Measurements from ENCODE around the gene ERN1. TPM values are rescaled to one million over a fixed set of nuclear protein-coding genes. Genes with fewer than 3 reads are reported as not detected.
A peak's percentile ranks its signal among the peaks of the same experiment; 100 is the strongest.

The ERN1 gene
- total RNA-seq, 2 donors from 2014 or later: 9.0 to 13.7 TPM

DNA sequence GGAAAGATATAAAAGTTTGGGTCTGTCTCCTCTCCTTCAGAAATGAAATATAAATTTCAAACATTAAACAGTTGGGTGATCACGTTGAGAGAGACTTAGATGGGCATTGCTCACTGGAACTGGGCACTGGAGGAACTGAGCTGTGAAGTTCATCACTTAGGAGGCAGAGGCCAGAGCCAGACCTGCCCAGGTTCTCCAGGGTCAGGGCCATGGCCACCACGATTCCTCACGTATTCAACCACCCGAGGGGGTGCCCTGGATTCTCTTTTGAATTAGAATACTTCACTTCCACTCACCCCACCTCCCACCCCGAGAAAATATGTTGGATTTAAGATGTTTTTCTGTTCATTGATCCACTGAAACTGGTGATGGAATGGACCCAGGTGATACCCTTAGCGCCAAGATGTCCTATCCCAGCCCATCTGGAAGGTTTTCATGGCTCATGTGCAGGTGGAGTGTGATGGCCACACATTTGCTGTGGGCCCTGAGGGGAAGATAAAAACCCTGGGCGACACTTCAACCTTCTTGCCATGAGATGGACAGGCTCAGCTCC, 125.7 kb downstream of the ERN1 start:
- WGBS, 2 experiments (ENCODE audit: insufficient coverage in 1 of 2, insufficient read length in 1 of 2): 91 to 97% methylated on average over 4 to 7 of the region's 7 CpGs
- Mint-ChIP-seq H3K27me3 (ENCODE audit: insufficient read depth) (peaks cover 7% of the 10 kb centered on the region), H3K4me1 (no peaks in the 10 kb centered on the region), H3K4me3 (no peak overlapping the region), H3K27ac (no peak overlapping the region), H3K9me3 (no peaks in the 10 kb centered on the region), H3K36me3 (ENCODE audit: low read depth) (no peaks in the 10 kb centered on the region)
- Histone ChIP-seq H3K9me3 (ENCODE audit: control insufficient read depth, low read length) (no peaks in the 10 kb centered on the region), H3K9ac (ENCODE audit: extremely low read depth, low read length, poor library complexity, severe bottlenecking) (no peak overlapping the region), H3K36me3 (ENCODE audit: control insufficient read depth, insufficient read depth, low read length) (no peaks in the 10 kb centered on the region), H3K27ac (ENCODE audit: low read depth, low read length) (no peak overlapping the region), H3K27me3 (ENCODE audit: control insufficient read depth, insufficient read depth, low read length, poor library complexity, severe bottlenecking) (no peaks in the 10 kb centered on the region), H3K4me3 (ENCODE audit: low read length) (no peak overlapping the region), H3K4me1 (ENCODE audit: control insufficient read depth, insufficient read depth, low read length) (no peaks in the 10 kb centered on the region)
- TF ChIP-seq, protein P1, sequence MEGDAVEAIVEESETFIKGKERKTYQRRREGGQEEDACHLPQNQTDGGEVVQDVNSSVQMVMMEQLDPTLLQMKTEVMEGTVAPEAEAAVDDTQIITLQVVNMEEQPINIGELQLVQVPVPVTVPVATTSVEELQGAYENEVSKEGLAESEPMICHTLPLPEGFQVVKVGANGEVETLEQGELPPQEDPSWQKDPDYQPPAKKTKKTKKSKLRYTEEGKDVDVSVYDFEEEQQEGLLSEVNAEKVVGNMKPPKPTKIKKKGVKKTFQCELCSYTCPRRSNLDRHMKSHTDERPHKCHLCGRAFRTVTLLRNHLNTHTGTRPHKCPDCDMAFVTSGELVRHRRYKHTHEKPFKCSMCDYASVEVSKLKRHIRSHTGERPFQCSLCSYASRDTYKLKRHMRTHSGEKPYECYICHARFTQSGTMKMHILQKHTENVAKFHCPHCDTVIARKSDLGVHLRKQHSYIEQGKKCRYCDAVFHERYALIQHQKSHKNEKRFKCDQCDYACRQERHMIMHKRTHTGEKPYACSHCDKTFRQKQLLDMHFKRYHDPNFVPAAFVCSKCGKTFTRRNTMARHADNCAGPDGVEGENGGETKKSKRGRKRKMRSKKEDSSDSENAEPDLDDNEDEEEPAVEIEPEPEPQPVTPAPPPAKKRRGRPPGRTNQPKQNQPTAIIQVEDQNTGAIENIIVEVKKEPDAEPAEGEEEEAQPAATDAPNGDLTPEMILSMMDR (conservative IDR thresholded peaks at IDR 0.05): no peak
- DNase-seq: peak; percentile 29

DNA sequence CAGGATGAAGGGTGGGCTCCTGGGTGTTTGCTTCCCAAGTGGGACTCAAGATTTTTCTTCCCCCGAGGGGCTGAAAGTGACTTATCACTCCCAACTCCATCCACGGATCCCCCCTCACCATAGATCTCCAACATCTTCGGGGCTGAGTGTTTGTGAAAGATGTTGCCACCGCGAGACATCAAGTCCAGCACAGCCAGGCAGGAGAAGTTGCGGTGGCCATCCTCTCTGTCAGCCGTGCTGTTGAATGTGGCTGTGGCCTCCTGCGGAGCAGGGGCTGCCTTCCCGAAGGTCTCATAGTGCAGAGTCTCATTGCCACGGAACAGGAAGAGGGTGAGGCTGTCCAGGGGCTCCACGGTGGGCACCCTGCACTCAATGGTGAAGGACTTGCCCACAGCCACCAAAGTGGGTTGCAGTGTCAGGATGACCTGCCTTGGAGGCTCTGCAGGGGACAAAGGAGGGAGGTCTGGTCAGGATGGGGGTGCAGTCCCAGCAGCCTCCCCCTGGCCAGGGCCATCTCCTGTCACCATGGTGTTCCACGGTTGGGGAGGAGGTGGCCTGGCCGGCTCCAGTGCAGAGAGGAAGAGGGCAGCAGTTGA, 126.3 kb downstream of the ERN1 start:
- H3K9me3 Mint-ChIP-seq: no peaks in the 10 kb centered on the region
- 88 to 95% methylated on average over 8 to 13 of the region's 13 CpGs for WGBS, 2 experiments (ENCODE audit: insufficient coverage in 1 of 2, insufficient read length in 1 of 2)
- H3K9ac ChIP-seq (ENCODE audit: extremely low read depth, low read length, poor library complexity, severe bottlenecking): no peak overlapping the region
- no peaks in the 10 kb centered on the region for H3K36me3 Mint-ChIP-seq (ENCODE audit: low read depth)
- no peaks in the 10 kb centered on the region for H3K9me3 ChIP-seq (ENCODE audit: control insufficient read depth, low read length)
- TF ChIP-seq, protein P1 (conservative IDR thresholded peaks at IDR 0.05): no peak
- no peak overlapping the region for H3K4me3 ChIP-seq (ENCODE audit: low read length)
- no peaks in the 10 kb centered on the region for H3K4me1 Mint-ChIP-seq
- H3K36me3 ChIP-seq (ENCODE audit: control insufficient read depth, insufficient read depth, low read length): no peaks in the 10 kb centered on the region
- H3K4me3 Mint-ChIP-seq: no peak overlapping the region
- H3K27ac ChIP-seq (ENCODE audit: low read depth, low read length): no peak overlapping the region
- H3K27me3 Mint-ChIP-seq (ENCODE audit: insufficient read depth): peaks cover 14% of the 10 kb centered on the region
- H3K27ac Mint-ChIP-seq: no peak overlapping the region
- H3K27me3 ChIP-seq (ENCODE audit: control insufficient read depth, insufficient read depth, low read length, poor library complexity, severe bottlenecking): no peaks in the 10 kb centered on the region
- DNase-seq: peak; percentile 43
- H3K4me1 ChIP-seq (ENCODE audit: control insufficient read depth, insufficient read depth, low read length): no peaks in the 10 kb centered on the region

DNA sequence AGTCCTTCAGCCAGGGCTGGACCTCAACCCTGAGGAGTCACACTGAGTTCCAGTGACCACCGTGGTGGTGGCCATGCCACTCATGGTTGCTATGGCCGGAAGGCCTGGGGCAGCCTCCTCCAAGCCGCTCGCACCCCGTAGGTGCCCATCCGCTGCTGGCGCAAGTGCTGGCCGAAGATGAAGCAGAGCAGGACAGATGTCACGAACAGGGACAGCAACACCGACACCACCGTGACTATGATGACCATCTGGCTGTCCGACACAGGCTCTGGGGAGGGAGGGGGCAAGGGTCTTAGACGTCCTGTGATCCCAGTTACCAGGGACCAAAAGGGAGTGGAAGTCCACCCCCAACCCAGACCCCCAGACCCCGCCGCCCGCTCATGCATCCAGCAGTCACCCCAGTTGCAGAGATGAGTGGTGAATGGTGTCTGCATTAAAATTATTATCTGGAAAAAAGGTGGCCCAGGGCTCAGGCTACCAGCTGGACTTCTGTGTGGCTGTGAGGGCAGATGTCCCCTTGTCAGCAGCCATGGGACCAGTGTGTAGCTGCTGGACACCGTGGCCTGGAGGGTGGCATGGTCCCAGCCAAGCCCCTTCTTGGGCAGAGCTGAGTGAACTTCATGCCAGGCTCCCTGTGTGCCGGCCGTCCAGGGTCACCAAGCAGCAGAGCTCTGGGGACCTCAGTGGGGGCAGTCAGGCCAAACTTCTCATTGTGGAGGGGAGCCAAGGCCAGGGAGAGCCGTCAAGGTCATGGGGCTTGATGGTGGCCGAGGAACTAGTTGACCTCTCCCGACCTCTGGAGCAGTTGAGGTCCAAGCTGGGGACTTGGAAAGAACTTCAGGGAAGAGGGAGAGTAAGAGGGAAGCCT, 127.1 kb downstream of the ERN1 start:
- Mint-ChIP-seq H3K4me3 (no peak overlapping the region), H3K36me3 (ENCODE audit: low read depth) (no peaks in the 10 kb centered on the region), H3K4me1 (no peaks in the 10 kb centered on the region), H3K27ac (no peak overlapping the region), H3K9me3 (no peaks in the 10 kb centered on the region), H3K27me3 (ENCODE audit: insufficient read depth) (peaks cover 16% of the 10 kb centered on the region)
- Histone ChIP-seq H3K4me1 (ENCODE audit: control insufficient read depth, insufficient read depth, low read length) (no peaks in the 10 kb centered on the region), H3K9me3 (ENCODE audit: control insufficient read depth, low read length) (no peaks in the 10 kb centered on the region), H3K27me3 (ENCODE audit: control insufficient read depth, insufficient read depth, low read length, poor library complexity, severe bottlenecking) (peaks cover under 1% of the 10 kb centered on the region), H3K4me3 (ENCODE audit: low read length) (no peak overlapping the region), H3K9ac (ENCODE audit: extremely low read depth, low read length, poor library complexity, severe bottlenecking) (no peak overlapping the region), H3K27ac (ENCODE audit: low read depth, low read length) (no peak overlapping the region), H3K36me3 (ENCODE audit: control insufficient read depth, insufficient read depth, low read length) (no peaks in the 10 kb centered on the region)
- WGBS, 2 experiments (ENCODE audit: insufficient coverage in 1 of 2, insufficient read length in 1 of 2): 93 to 97% methylated on average over 9 to 22 of the region's 22 CpGs
- TF ChIP-seq, protein P1 (conservative IDR thresholded peaks at IDR 0.05): no peak
- DNase-seq: peak; percentile 43
